Daoy (cell line): ENCODE data around the gene SPAG6. TPM values are rescaled to one million over a fixed set of nuclear protein-coding genes. Genes with fewer than 3 reads are reported as not detected.
"Not testable (repeated sequence)": the region's sequence is repeated elsewhere in the genome, so short reads cannot be mapped to it uniquely, and the experiment has no call there.

Source experiments
- DNase-seq: peaks from one replicate; pipeline ENCODE4 v3.0.0-alpha.2; 2015; ENCODE audit warnings: low read depth
- total RNA-seq: library from RNA; depleted of rRNA; stranded (reverse); fragments of >200 nt; shearing (Covaris generic); gene quantifications from 2 replicates; pipeline ENCODE4 v1.2.3, GENCODE V29; 2014

SPAG6 gene
- total RNA-seq, 1 experiment from 2014 or later: 0.74 TPM

- DNase-seq: peak; percentile 13
Measured at GRCh38 chr10:22341190-22341925, 3.9 kb upstream of the SPAG6 start.

GRCh38 chr10:22341926-22342196 is 3.4 kb upstream of the SPAG6 start:
- no peak for DNase-seq

GRCh38 chr10:22342421-22342820 is 2.9 kb upstream of the SPAG6 start:
- no peak for DNase-seq

GRCh38 chr10:22343731-22344130 is 1.6 kb upstream of the SPAG6 start:
- DNase-seq: no peak

GRCh38 chr10:22344249-22344648 is 1.0 kb upstream of the SPAG6 start:
- no peak for DNase-seq

- no peak for DNase-seq
Measured at GRCh38 chr10:22344781-22345300, 455 bp upstream of the SPAG6 start.

- DNase-seq: no peak
Measured at GRCh38 chr10:22346096-22346661, 883 bp downstream of the SPAG6 start.

- no peak for DNase-seq
Measured at GRCh38 chr10:22349755-22350154, 4.5 kb downstream of the SPAG6 start.

- DNase-seq: no peak
Measured at GRCh38 chr10:22351131-22351703, 5.9 kb downstream of the SPAG6 start.

- DNase-seq: no peak
Measured at GRCh38 chr10:22356324-22356873, 11.1 kb downstream of the SPAG6 start.

- not testable (repeated sequence) for DNase-seq
Measured at GRCh38 chr10:22357770-22358169, 12.5 kb downstream of the SPAG6 start.

GRCh38 chr10:22363305-22363704 is 18.0 kb downstream of the SPAG6 start:
- DNase-seq: no peak

- no peak for DNase-seq
Measured at GRCh38 chr10:22364407-22365140, 19.3 kb downstream of the SPAG6 start.

GRCh38 chr10:22365233-22365632 is 19.9 kb downstream of the SPAG6 start:
- no peak for DNase-seq

- DNase-seq: no peak
Measured at GRCh38 chr10:22365644-22366434, 20.5 kb downstream of the SPAG6 start.

- no peak for DNase-seq
Measured at GRCh38 chr10:22366435-22366703, 21.1 kb downstream of the SPAG6 start.

- DNase-seq: no peak
Measured at GRCh38 chr10:22366771-22367170, 21.5 kb downstream of the SPAG6 start.

- DNase-seq: no peak
Measured at GRCh38 chr10:22367471-22367870, 22.2 kb downstream of the SPAG6 start.

GRCh38 chr10:22368402-22368801 is 23.1 kb downstream of the SPAG6 start:
- no peak for DNase-seq

- no peak for DNase-seq
Measured at GRCh38 chr10:22368981-22369380, 23.7 kb downstream of the SPAG6 start.

GRCh38 chr10:22369434-22370072 is 24.3 kb downstream of the SPAG6 start:
- peak; percentile 6 for DNase-seq
